ENCODE data around the gene NPAS2. TPM values are rescaled to one million over a fixed set of nuclear protein-coding genes. Genes with fewer than 3 reads are reported as not detected.

NPAS2 gene
- total RNA-seq, 1 donor from 2014 or later, result 72.6 TPM

- Histone ChIP-seq H3K9me3 (no peaks in the 10 kb centered on the region), H3K4me1 (peaks cover 0 to 3% of the 10 kb centered on the region in 2 donors), H3K4me3 (peak overlapping the region; percentile 91 to 95), H3K27me3 (no peaks in the 10 kb centered on the region), H3K36me3 (no peaks in the 10 kb centered on the region), H3K27ac (peak overlapping the region in 1 of 2 donors; percentile 54)
- intact Hi-C loops (cut with DNase I), result loop anchor here (2.0 kb wide), 3 partner anchors 53 to 137 kb away; no protein-coding TSS in a partner anchor
- TF ChIP-seq, protein P1, sequence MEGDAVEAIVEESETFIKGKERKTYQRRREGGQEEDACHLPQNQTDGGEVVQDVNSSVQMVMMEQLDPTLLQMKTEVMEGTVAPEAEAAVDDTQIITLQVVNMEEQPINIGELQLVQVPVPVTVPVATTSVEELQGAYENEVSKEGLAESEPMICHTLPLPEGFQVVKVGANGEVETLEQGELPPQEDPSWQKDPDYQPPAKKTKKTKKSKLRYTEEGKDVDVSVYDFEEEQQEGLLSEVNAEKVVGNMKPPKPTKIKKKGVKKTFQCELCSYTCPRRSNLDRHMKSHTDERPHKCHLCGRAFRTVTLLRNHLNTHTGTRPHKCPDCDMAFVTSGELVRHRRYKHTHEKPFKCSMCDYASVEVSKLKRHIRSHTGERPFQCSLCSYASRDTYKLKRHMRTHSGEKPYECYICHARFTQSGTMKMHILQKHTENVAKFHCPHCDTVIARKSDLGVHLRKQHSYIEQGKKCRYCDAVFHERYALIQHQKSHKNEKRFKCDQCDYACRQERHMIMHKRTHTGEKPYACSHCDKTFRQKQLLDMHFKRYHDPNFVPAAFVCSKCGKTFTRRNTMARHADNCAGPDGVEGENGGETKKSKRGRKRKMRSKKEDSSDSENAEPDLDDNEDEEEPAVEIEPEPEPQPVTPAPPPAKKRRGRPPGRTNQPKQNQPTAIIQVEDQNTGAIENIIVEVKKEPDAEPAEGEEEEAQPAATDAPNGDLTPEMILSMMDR (IDR thresholded peaks at IDR 0.05), result no peak
- DNase-seq (ENCODE audit: low spot score in 2 of 2), result no peak
These were observed 1.9 kb downstream of the NPAS2 start for GRCh38 chr2:100821911-100822265.

- Histone ChIP-seq H3K27ac (peak overlapping the region in 1 of 2 donors; percentile 54), H3K9me3 (peaks cover 0 to 3% of the 10 kb centered on the region in 2 donors), H3K36me3 (no peaks in the 10 kb centered on the region), H3K4me1 (peaks cover 0 to 3% of the 10 kb centered on the region in 2 donors), H3K4me3 (peak overlapping the region in 1 of 2 donors; percentile 95), H3K27me3 (no peaks in the 10 kb centered on the region)
- DNase-seq (ENCODE audit: low spot score in 2 of 2), result no peak
- TF ChIP-seq, protein P1 (IDR thresholded peaks at IDR 0.05), result no peak
- intact Hi-C loops (cut with DNase I), result loop anchor here (2.0 kb wide), 1 partner anchor 52 kb away; no protein-coding TSS in a partner anchor
These were observed 2.8 kb downstream of the NPAS2 start for GRCh38 chr2:100822587-100823248.

DNA sequence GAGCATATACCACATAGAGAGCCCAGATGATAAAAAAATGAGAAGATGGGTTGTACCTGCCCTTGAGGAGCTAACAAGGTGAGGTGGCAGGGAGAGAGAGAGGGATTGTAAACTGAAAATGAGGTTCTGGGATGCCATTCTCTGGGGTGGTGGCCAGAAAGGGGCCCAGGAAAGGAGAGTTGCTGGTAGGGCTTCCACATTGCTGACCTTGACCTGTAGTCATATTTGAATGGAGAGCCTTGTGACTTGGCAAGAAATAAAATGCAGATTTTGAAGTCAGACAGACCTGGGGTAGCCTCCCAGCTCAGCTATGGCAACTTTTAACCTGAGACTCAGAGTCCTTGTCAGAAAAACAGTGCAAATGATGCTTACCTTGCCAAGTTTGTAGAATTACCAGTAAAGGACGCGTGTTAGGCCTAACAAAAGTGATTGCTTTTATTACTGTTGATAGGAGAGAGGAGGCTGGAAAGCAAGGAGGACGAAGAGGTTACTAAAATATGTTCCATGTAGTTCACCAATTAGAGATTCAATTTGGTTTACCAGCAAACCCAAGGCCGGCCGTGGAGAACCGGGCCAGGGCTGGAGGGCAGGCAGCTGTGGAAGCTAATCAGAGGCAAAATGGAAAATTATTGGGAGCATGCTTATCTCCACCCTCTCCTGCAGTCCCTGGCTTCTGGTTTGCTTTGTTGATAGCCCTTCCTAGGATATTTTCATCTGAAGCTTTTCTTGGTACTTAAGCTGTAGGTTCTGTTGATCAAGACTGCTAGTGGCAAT is 3.9 kb downstream of the NPAS2 start:
- Histone ChIP-seq H3K27ac (peak overlapping the region in 1 of 2 donors; percentile 54), H3K36me3 (no peaks in the 10 kb centered on the region), H3K27me3 (no peaks in the 10 kb centered on the region), H3K4me3 (no peak overlapping the region), H3K9me3 (peaks cover 4 to 6% of the 10 kb centered on the region in 2 donors), H3K4me1 (peaks cover 0 to 3% of the 10 kb centered on the region in 2 donors)
- intact Hi-C loops (cut with DNase I), result loop anchor here (2.0 kb wide), 1 partner anchor 51 kb away; no protein-coding TSS in a partner anchor
- TF ChIP-seq, protein P1 (IDR thresholded peaks at IDR 0.05), result no peak
- DNase-seq (ENCODE audit: low spot score in 2 of 2), result no peak

- intact Hi-C loops (cut with DNase I), result no loop called here
- Histone ChIP-seq H3K27ac (no peak overlapping the region), H3K36me3 (no peaks in the 10 kb centered on the region), H3K27me3 (no peaks in the 10 kb centered on the region), H3K9me3 (peaks cover 4 to 6% of the 10 kb centered on the region in 2 donors), H3K4me1 (peaks cover 0 to 3% of the 10 kb centered on the region in 2 donors), H3K4me3 (no peak overlapping the region)
- TF ChIP-seq, protein P1 (IDR thresholded peaks at IDR 0.05), result no peak
- no peak for DNase-seq (ENCODE audit: low spot score in 2 of 2)
These were observed 4.9 kb downstream of the NPAS2 start for GRCh38 chr2:100824842-100825241.

DNA sequence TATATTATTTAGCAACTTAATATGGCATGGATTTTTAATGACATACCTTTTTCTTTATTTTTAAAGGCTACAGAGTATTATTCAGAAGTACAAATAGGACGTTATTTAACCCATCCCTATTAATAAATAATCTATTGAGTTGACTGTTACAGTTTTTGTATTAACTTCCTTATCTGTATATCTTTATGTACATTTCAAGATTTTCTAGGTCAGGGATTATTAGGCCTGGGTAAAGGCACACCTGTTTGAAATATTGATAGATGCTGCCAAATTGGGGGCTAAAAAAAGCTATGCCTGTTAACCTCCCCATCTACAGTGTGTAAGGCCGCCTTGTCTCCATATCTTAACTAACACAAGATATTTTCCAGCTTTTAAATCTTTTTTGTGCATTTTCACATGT is 6.6 kb downstream of the NPAS2 start:
- no peak overlapping the region for H3K27ac ChIP-seq
- no peaks in the 10 kb centered on the region for H3K36me3 ChIP-seq
- intact Hi-C loops (cut with DNase I), result no loop called here
- H3K4me1 ChIP-seq, result peaks cover 0 to 3% of the 10 kb centered on the region in 2 donors
- H3K27me3 ChIP-seq, result no peaks in the 10 kb centered on the region
- H3K4me3 ChIP-seq, result no peak overlapping the region
- DNase-seq (ENCODE audit: low spot score in 2 of 2), result no peak
- peaks cover 4 to 6% of the 10 kb centered on the region in 2 donors for H3K9me3 ChIP-seq
- TF ChIP-seq, protein P1 (IDR thresholded peaks at IDR 0.05), result no peak

Measured in ascending aorta (tissue), 2 donors.